ENCODE measurements around the gene PACRGL.

- TF ChIP-seq CTCF (conservative IDR thresholded peaks at IDR 0.05; ENCODE audit: low read depth, low read length) (no peak), POLR2A (IDR thresholded peaks at IDR 0.05; ENCODE audit: low read depth, low read length) (no peak), CEBPB (IDR thresholded peaks at IDR 0.05; ENCODE audit: low read depth, low read length) (no peak), FOS (IDR thresholded peaks at IDR 0.05; ENCODE audit: low read depth, low read length) (no peak), BHLHE40 (IDR thresholded peaks at IDR 0.05; ENCODE audit: low read depth, low read length) (no peak), SMC3 (IDR thresholded peaks at IDR 0.05; ENCODE audit: low read depth, low read length) (no peak), RFX5 (IDR thresholded peaks at IDR 0.05; ENCODE audit: low read depth, low read length) (no peak), NFE2L2 (IDR thresholded peaks at IDR 0.05; ENCODE audit: low read depth, low read length) (no peak), RAD21 (IDR thresholded peaks at IDR 0.05; ENCODE audit: low read length) (no peak), USF2 (IDR thresholded peaks at IDR 0.05; ENCODE audit: low read depth, low read length) (no peak), CHD1 (IDR thresholded peaks at IDR 0.05; ENCODE audit: low read depth, low read length) (no peak), ELK1 (IDR thresholded peaks at IDR 0.05; ENCODE audit: borderline replicate concordance, low read depth, low read length) (no peak), MAZ (IDR thresholded peaks at IDR 0.05; ENCODE audit: borderline replicate concordance, low read depth, low read length) (no peak)
Observed at GRCh38 chr4:20683766-20684165, 16.5 kb upstream of the PACRGL start.

Data from IMR-90 (cell line).